ENCODE measurements around the gene LMO1.

LMO1 gene

GRCh38 chr11:8192016-8192895, 71.4 kb downstream of the LMO1 start:
- no peak overlapping the region for H3K4me3 ChIP-seq (ENCODE audit: low read length)
- no peaks in the 10 kb centered on the region for H3K36me3 ChIP-seq (ENCODE audit: control insufficient read depth, low read length)
- no peaks in the 10 kb centered on the region for H4K20me1 ChIP-seq (ENCODE audit: control insufficient read depth, insufficient read depth, low read depth, low read length)
- TF ChIP-seq EZH2phosphoT487 (IDR thresholded peaks at IDR 0.05; ENCODE audit: borderline replicate concordance, low read length): no peak
- TF ChIP-seq CTCF (IDR thresholded peaks at IDR 0.05; ENCODE audit: low read depth, low read length, poor library complexity, severe bottlenecking): peak; percentile 74
- peaks cover 8% of the 10 kb centered on the region; the same call in 1 of the 2 replicates for H3K27me3 ChIP-seq (ENCODE audit: control insufficient read depth, low read length)
- H3K9me2 ChIP-seq (replicated peaks; ENCODE audit: control insufficient read depth, low read length): no peaks in the 10 kb centered on the region
- no peaks in the 10 kb centered on the region for H3F3A ChIP-seq (ENCODE audit: control insufficient read depth, insufficient read depth)
- no peak overlapping the region for H3K4me2 ChIP-seq (ENCODE audit: low read length)
- H3K27ac ChIP-seq (ENCODE audit: low read depth, low read length): no peak overlapping the region
- no peaks in the 10 kb centered on the region for H3K79me2 ChIP-seq (ENCODE audit: control insufficient read depth, low read length)
- no peaks in the 10 kb centered on the region for H3K4me1 ChIP-seq (ENCODE audit: control insufficient read depth, low read length)
- H3K9me3 ChIP-seq (ENCODE audit: control insufficient read depth, insufficient read depth, low read length): no peaks in the 10 kb centered on the region

- Histone ChIP-seq H3K9me3 (ENCODE audit: control insufficient read depth, insufficient read depth, low read length) (no peaks in the 10 kb centered on the region), H3K4me1 (ENCODE audit: control insufficient read depth, low read length) (no peaks in the 10 kb centered on the region), H3K27me3 (ENCODE audit: control insufficient read depth, low read length) (no peaks in the 10 kb centered on the region), H3K9me2 (replicated peaks; ENCODE audit: control insufficient read depth, low read length) (no peaks in the 10 kb centered on the region), H3K79me2 (ENCODE audit: control insufficient read depth, low read length) (no peaks in the 10 kb centered on the region), H3F3A (ENCODE audit: control insufficient read depth, insufficient read depth) (no peaks in the 10 kb centered on the region), H3K4me3 (ENCODE audit: low read length) (no peak overlapping the region), H3K36me3 (ENCODE audit: control insufficient read depth, low read length) (no peaks in the 10 kb centered on the region), H4K20me1 (ENCODE audit: control insufficient read depth, insufficient read depth, low read depth, low read length) (no peaks in the 10 kb centered on the region), H3K4me2 (ENCODE audit: low read length) (no peak overlapping the region), H3K27ac (ENCODE audit: low read depth, low read length) (no peak overlapping the region)
- TF ChIP-seq CTCF (IDR thresholded peaks at IDR 0.05; ENCODE audit: low read depth, low read length, poor library complexity, severe bottlenecking): no peak
- TF ChIP-seq EZH2phosphoT487 (IDR thresholded peaks at IDR 0.05; ENCODE audit: borderline replicate concordance, low read length): no peak
These were observed 73.2 kb downstream of the LMO1 start for GRCh38 chr11:8190431-8190830.

- TF ChIP-seq EZH2phosphoT487 (IDR thresholded peaks at IDR 0.05; ENCODE audit: borderline replicate concordance, low read length) (no peak), CTCF (IDR thresholded peaks at IDR 0.05; ENCODE audit: low read depth, low read length, poor library complexity, severe bottlenecking) (no peak)
- Histone ChIP-seq H3K79me2 (ENCODE audit: control insufficient read depth, low read length) (no peaks in the 10 kb centered on the region), H3K9me3 (ENCODE audit: control insufficient read depth, insufficient read depth, low read length) (no peaks in the 10 kb centered on the region), H4K20me1 (ENCODE audit: control insufficient read depth, insufficient read depth, low read depth, low read length) (no peaks in the 10 kb centered on the region), H3K4me3 (ENCODE audit: low read length) (no peak overlapping the region), H3K9me2 (replicated peaks; ENCODE audit: control insufficient read depth, low read length) (no peaks in the 10 kb centered on the region), H3K4me2 (ENCODE audit: low read length) (no peak overlapping the region), H3F3A (ENCODE audit: control insufficient read depth, insufficient read depth) (no peaks in the 10 kb centered on the region), H3K36me3 (ENCODE audit: control insufficient read depth, low read length) (no peaks in the 10 kb centered on the region), H3K4me1 (ENCODE audit: control insufficient read depth, low read length) (no peaks in the 10 kb centered on the region), H3K27me3 (ENCODE audit: control insufficient read depth, low read length) (no peaks in the 10 kb centered on the region), H3K27ac (ENCODE audit: low read depth, low read length) (no peak overlapping the region)
These were observed 77.2 kb downstream of the LMO1 start for GRCh38 chr11:8186429-8186828.
